ENCODE data around the gene TACO1.

GRCh38 chr17:63563339-63563738 is 37.4 kb upstream of the TACO1 start:
- TF ChIP-seq EZH2phosphoT487 (IDR thresholded peaks at IDR 0.05; ENCODE audit: insufficient read depth, low read depth) (no peak), EZH2 (IDR thresholded peaks at IDR 0.05; ENCODE audit: insufficient read depth, poor library complexity, severe bottlenecking) (no peak)

Data from GM23248 (cell line).